AG10803 (cell line): ENCODE results near the gene RIN3.

Source experiments
- DNase-seq: peaks from one replicate; pipeline ENCODE4 v3.0.0; 2010; ENCODE audit warnings: low read depth
- H3K4me3 ChIP-seq: 2 replicates; pipeline ENCODE4 v1.5.1; 2011; ENCODE audit warnings: mild to moderate bottlenecking, low read length, control low read depth
- CTCF ChIP-seq: conservative IDR thresholded peaks from 2 replicates; pipeline ENCODE4 v1.5.1; 2011; ENCODE audit warnings: mild to moderate bottlenecking, low read length, control low read depth, inconsistent platforms

Gene RIN3

GRCh38 chr14:92585981-92586937 is 72.7 kb downstream of the RIN3 start:
- no peak for TF ChIP-seq CTCF
- no peak overlapping the region for H3K4me3 ChIP-seq
- peak; percentile 99 for DNase-seq

- no peak for TF ChIP-seq CTCF
- no peak overlapping the region for H3K4me3 ChIP-seq
Observed at GRCh38 chr14:92586963-92587699, 73.5 kb downstream of the RIN3 start.

GRCh38 chr14:92587700-92588085 is 74.1 kb downstream of the RIN3 start:
- TF ChIP-seq CTCF: no peak
- no peak for DNase-seq
- H3K4me3 ChIP-seq: no peak overlapping the region

More at GRCh38 chr14:92586963-92587699, 73.5 kb downstream of the RIN3 start:
- DNase-seq: no peak

GRCh38 chr14:92589213-92589852 is 75.8 kb downstream of the RIN3 start:
- peak; percentile 59 for TF ChIP-seq CTCF
- DNase-seq: peak; percentile 40

GRCh38 chr14:92590176-92590575 is 76.6 kb downstream of the RIN3 start:
- no peak overlapping the region for H3K4me3 ChIP-seq
- no peak for TF ChIP-seq CTCF
- DNase-seq: no peak

More at GRCh38 chr14:92589213-92589852, 75.8 kb downstream of the RIN3 start:
- no peak overlapping the region for H3K4me3 ChIP-seq

GRCh38 chr14:92590941-92591340 is 77.4 kb downstream of the RIN3 start:
- H3K4me3 ChIP-seq: no peak overlapping the region
- peak; percentile 45 for DNase-seq
- no peak for TF ChIP-seq CTCF
